Measurements from ENCODE around the gene RASGRP3.
"Not testable (repeated sequence)": the region's sequence is repeated elsewhere in the genome, so short reads cannot be mapped to it uniquely, and the experiment has no call there.

RASGRP3 gene

DNA sequence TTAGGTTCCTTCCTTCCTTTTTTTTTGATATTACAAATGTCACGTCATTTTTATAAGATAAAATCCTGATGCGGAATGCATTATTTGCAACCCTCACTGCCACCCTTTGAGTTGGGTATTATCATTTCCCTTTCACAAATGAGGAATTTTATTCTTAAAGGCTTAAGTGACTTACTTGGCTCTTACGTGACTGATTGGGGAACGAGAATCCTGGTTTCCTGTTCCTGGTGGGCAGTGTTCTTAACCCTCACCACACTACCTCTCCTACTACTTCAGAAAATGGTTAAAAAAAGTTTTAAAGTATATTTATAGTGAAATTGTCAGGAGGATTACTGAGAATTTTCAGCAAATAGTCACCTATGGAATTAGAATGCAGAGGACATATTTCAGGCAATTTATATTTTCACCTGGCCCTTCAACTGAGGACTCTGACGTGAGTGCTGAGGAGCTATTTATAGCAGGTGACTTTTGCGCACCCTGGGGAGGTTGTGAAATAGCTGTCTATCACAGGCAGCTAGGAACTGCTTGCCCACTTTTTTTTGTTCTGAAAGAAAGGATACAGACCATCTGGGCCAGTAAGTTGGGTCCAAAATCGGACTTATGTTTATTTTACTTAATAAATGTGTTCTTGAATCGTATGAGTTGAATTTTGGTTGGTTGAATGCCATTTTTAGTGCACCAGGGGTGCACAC is 18.7 kb upstream of the RASGRP3 start:
- DNase-seq, result no peak

DNA sequence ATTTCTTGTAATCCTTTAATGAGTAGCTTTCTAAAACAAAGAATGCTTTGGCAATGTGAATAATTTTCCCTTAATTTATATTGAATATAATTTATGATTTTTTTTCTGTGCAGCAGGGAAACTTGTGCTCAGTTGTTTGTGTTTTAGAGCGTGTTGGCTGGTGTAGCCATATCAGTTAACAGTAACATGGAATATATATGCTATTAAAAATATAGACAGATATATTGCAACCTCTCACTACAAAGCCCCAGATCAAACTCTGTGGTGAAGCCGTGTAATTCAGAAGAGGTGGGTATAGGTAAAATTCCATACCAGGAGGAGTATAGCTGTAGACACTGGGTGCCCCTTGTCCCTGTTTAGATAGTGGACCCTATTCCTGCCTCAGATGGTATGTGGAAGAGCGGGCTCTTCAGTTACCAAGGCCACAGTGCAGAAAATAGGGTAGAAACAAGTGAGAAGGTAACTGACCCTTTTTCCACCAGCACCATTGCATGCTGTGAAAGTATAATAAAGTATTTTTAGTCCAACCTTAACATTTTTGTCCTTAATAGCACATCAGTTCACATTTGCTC is 18.1 kb upstream of the RASGRP3 start:
- no peak for DNase-seq

DNA sequence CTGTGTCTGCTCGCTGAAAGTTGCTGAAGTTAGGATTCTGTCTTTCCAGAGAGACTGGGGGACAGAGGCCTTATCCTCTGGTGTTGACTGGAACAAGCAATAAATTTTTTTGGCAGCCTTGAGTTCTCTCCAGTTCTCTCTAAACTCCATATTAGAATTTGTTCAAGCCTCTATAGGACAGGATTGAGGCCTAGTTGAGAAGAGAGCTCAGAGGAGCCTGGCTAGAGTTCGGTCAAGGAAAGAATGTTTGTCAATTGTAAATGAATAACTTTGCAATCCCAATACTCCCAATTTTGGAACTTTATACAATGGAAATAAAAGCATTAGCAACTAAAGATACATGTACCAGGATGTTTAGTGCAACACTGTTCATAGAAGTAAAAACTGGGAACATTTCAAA is 16.7 kb upstream of the RASGRP3 start:
- no peak for DNase-seq

DNA sequence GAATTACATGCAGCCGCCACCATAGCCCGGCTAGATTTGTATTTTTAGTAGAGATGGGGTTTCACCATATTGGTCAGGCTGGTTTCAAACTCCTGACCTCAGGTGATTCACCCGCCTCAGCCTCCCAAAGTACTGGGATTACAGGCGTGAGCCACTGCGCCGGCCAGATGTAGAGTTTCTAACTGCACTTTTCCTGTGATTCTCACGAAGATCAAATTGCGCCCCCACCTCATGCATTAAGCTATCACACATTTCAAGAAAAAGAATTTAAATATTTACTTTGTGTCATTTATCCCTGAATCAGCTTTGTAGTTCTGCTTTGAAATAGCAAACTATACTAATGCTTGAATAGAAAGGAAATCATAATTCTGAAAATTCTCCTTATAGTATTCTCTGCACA is 13.9 kb upstream of the RASGRP3 start:
- DNase-seq, result not testable (repeated sequence)

DNA sequence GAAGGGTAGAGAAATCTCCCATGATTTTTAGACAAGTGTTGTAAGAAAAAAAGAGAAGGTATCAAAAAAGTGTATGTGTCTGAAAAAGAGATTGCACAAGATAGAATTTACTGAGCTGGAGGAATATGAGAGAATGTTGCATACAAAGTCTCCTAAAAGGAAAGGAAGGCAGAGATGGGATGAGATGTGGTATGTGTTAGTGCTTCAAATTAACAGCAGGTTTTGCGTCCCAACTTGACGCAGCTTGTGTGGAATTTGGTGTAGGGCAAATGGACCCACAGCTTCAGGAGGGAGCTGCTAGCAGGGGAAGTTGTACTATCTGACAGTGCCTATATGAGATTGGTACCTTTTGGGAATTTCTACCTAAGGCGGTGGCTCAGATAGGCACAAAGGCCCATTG is 9.0 kb upstream of the RASGRP3 start:
- no peak for DNase-seq

DNA sequence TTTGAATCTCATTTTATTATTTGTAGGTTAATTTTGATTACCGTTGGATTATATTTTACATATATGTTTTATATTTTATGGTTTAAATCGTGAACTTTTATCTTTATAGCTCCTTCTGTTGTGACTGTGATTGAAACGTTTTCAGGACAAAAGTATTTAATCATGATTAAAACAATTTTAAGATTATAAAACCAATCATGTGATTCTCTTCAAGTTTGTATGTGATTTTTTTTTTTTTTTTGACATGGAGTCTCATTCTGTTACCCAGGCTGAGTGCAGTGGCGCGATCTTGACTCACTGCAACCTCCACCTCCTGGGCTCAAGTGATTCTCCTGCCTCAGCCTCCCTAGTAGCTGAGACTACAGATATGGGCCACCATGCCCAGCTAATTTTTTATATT is 7.2 kb upstream of the RASGRP3 start:
- no peak for DNase-seq

DNA sequence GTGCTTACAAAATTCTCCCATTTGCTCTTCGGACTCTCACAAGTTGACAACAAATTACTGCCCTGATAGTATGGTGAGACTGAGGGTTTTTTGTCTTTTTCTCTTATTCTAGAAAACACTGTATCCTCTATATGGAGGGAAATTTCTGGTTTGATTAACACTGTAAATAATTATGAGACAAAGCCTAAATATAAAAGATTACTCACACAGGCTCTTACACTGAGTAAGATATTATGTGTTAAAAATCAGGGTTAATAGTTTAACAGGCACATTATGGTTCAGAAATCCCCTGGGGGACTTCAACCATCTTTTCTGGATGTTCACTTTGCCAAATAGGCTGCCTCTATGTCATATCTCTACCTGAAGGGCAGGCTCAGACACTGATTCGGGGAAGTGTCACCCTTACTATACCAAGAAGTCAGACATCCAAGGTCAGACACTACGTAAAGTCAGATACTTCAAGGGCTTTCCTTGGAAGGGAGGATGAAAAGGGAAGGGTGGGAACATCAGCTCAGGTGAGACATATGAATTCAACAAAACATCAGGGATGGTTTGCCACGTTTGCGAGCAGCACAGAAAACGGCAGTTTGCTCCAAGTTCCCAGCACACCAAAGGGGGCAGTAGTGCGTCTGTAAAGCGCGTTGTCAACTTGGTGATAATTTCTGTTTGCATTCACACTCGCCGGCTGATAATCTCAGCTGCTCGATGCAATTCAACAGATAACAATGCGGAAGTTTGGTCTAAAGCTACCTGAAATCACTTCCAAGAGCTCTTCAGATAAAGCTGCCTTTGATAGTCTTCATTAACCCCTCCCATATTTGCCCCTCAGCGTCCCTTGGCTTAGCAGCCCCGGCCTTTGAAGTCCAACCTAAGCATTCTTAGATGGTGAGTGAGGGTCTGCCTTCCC is 972 bp upstream of the RASGRP3 start:
- DNase-seq, result peak; percentile 74 to 81

DNA sequence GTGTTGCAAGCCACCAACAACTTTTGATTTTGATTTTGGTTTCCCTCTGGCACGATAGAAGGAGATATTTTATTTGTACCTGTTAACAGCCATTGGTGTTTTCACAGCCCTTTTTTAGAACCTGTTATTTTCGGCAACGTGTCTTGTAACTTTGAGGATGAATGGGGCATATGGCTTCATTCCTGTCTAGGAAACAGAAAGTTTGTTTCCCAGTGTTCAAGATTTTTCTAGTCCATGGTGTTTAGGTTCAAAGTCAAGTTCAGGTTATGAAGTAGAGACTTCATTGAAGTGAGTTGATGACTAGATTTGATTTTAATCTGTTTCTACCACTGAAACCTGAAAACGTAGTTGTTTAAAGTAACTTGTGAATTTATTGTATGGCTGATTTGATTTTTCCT is 343 bp downstream of the RASGRP3 start:
- no peak for DNase-seq

DNA sequence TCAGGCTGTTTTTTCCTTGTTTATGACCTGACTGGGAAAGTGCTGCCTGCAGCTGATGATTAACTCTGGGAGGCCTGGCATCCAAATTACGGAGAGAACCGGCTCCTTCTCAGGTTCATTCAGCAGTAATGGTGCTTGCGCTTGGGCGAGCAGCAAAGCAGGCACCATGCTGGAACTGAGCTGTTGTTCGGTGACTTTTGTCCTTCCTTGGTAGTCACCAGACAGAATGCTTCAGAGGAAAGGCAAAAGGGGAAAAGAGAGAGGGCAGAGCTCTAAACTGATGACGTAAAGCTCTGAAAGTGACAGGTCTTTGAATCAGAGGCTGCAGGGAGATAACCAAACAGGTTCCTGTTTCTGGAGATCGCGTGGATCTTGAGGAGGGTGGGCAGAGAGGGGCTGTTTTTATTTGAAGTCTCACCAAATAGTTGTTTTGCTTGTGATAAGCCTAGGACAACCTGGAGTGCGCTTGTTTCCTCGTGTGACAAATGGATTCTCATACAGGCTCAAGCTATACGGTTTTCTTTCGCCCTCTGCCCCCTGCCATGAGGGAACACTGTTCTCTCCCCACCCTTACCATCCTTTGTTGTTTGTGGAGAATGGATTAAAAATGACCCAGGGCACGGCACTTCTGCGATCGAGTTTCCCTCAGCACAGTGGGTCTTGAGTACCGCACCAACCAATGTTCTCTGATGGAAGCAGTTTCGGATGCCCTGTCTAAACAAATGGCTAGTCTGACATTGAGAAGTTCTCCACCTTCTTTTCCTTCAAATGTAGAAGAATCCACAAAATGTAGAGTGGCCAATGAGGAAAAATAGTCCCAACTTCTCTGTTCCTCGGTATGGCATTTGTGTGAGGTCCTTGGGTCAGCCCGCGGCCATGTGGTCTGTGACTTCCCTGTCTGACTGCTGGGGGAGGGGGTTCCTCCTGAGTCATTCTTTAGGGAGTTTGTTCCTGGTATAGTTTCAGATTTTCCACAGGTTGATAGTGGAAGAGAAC is 1.3 kb downstream of the RASGRP3 start:
- DNase-seq, result no peak

DNA sequence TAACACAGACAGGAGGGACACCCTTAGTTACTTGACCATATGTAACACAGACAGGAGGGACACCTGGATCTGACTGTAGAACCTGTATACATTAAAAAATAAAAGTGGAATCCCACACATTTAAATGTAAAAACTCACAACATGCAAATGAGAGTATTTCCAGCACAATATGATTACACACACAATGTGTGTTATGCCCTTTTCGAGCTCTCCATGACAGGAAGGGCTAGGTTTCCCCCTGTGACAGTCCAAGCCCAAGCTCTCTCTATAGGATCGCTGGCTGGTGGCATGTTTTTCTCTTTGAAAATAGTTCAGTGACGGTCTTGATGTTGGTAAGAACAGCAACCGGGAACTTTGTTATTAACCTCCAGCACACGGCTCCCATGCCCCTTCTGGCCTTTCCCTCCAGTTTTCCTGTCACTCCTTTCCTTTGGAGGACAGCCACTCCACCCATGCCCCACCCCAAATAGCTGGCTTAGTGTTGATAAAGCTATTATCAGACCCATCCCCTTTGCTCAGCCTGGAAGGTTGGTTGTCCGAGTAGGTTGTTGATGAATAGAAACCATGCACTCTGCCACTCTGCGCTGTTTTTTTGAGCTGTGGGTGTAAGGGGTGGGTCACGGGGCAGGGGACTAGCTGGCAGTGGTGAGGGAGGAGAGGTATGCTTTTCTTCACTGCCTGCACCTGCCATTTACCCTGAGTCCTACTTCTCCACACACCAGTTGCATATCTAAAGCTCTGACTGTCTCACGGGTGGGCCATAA is 2.7 kb downstream of the RASGRP3 start:
- DNase-seq, result no peak

DNA sequence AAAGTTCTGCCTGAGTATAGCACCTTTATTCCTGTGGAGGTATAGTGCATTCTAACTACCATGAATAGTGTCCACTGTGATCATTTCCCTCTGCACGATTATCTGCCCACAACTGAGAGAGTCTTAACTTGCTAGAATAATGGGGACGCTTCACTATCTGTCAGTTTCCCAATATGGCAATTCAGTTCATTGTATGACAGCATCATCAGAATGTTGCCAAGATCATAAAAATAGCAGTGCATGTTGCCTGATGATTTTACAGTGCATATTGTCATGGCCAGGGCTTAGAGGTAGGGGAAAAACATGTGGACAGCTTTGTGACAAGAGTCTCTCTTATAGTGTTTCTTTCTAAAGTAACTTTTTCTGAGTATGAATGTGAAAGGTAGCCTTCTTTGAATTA is 6.1 kb downstream of the RASGRP3 start:
- DNase-seq, result no peak

DNA sequence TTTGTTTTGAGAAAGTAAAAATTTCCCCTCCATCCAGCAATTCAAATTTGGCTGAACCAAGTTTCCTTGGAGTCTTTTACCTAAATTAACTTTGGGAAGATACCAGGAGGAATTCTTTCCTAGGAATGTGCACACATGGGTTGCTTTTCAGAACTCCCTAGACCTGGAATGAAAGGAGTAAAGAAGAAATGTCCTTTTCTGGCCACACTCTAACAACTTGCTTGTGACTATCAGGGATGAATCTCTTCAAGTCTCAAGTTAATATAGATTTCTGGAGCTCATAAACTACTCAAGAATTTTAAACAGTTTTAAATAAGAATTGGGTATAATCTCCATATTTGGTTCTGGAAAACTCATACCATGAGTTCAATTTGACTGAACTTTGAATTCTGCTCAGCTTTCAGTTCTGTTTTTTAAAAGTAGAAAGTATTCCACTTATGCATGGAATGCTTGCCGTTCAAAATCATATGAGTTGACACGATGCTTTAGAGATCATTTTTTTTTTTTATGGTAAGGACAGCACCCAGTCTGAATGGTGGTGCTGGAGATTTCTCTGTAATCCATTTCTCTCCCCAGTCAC is 7.7 kb downstream of the RASGRP3 start:
- DNase-seq, result no peak

DNA sequence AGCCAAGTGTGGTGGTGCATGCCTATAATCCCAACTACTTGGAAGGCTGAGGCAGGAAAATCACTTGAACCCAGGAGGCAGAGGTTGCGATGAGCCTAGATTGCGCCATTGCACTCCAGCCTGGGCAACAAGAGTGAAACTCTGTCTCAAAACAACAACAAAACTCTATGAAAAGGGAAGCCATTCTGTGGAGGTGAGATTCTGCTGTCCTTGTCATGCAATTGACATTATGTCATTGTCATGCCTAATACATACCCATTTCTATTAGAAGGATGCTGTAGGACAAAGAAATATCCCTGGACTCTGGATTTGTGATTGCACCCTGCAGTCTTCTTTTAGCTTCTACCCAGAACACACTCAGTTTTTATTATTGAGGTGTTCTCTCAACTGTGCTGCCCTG is 8.6 kb downstream of the RASGRP3 start:
- no peak for DNase-seq

DNA sequence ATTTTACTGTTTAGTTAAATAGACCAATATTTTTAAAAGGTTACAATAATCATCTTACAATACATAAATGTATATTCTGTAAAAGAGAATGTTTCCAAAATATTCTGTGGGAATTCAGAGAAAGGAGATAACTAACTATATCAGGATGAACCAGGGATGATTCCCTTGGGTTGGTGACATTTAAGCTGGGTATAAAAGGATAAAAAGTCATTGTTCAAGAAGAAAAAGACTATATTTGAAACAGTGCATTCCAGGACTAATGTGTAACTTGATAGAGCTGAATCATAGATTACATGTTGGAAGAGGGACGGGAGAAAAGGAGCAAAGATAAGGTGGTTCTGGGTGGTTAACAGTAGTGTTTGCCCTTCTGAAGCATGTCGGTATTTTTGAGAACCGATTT is 10.1 kb downstream of the RASGRP3 start:
- DNase-seq, result no peak

DNA sequence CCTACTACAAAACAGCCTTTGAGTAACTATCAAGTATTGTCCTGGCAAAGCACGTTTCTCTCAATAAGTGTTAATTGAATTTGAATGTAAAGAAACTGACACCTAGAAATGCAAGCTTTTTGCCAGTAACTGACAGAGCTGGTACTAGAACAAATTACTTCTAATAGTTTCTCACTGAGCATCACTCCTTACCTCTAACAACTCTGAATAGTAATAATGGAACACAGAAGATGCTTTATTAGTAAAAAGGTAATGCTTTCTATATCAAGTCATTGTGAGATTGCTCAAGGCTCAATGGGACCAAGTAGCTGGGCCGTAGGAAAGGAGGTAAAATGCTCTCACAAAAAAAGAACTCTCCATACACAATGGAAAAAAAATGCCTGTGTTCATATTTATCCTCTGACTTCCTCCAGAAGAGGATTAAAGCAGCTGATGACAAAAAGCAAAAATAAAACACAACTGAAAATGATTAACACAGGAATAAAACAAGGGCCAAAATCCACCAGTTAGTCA is 11.8 kb downstream of the RASGRP3 start:
- DNase-seq, result no peak

DNA sequence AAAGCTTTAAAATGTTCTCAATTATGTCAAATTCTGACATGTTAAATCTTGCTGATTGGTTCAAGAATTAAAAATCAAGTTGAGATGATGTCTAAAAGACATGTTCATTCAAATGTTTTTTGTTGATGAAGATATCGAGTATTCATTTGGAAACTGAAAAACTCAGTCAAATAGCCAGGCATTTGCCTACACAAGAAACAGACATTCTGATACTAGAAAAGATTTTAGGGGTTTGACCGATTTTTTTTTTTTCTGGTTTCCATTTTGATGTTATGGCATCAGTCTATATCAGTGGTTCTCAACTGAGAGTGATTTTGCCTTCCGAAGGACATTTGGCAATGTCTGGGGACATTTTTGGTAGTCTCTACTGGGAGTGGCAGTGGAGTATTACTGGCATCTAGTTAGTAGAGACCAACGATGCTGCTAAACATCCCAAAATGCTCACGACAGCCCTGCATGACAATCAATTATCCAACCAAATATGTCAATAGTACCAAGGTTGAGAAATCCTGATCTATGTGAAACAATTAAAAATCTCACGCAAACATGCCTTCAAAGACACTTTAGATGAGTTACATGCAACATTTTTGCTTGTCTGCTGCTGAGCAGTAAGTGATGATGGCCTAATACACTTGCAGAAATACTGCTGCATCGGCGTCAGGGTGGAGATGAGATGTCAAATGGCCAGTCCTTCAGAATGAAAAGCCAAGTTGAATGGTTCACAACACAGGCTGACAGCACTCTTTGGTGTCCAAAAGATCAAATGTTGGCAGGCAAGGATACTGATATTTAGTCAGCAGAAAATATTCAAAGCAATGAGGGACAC is 12.5 kb downstream of the RASGRP3 start:
- no peak for DNase-seq

DNA sequence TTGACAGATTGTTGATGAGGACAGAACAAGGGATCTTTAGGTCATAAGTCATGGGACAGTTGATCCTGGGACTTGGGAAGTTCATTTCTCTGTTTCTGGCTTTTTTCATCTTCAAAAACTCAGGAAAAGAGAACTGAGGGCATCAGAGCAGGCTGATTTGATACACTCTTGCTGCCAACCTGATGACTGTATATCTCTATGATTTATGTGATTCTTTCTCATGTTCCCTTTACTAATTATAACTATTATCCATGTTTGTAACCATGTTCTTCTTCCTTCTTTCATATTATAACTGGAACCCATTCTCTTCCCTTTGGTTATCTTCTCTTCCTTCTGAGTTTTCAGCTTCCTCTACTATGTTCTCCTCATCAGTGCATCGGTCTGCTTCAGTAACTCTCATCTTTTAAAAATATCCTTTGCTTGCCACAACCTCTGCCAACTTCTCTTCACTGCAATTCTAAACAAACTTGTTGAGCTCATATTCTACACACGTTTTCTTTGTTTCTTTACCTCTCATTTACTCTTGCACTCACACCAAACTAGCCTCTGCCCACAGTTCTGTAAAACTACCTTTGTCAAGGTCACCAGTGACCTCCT is 13.5 kb downstream of the RASGRP3 start:
- no peak for DNase-seq

DNA sequence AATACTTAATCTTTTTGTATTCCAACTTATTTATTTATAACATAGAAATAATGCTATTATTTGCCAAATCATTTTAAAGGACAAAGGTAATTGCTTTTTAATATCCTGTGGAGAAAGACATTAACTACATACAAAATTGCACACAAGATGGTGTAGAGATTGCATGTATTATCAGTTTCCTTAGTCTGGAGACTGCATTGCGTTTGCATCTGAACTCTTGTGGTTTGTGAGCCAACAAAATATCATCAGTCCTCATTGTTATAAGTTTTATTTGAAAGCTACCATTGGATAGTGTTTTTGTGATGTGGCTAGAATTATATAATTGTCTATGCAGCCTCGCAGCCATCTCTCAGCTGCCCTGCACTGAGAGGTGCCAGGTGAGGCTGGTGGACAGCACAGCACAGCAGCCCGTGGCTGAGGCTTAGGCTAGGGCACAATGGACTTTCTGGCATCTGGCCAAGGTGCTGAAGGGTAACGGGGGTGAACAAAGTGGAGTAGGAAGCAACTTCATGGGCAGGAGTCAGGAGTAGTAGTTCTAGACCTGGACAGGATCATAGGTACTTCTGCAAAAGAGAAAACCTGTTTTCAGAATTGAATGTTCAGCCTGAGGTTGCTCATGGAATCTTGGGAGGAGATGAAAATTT is 15.1 kb downstream of the RASGRP3 start:
- DNase-seq, result no peak

DNA sequence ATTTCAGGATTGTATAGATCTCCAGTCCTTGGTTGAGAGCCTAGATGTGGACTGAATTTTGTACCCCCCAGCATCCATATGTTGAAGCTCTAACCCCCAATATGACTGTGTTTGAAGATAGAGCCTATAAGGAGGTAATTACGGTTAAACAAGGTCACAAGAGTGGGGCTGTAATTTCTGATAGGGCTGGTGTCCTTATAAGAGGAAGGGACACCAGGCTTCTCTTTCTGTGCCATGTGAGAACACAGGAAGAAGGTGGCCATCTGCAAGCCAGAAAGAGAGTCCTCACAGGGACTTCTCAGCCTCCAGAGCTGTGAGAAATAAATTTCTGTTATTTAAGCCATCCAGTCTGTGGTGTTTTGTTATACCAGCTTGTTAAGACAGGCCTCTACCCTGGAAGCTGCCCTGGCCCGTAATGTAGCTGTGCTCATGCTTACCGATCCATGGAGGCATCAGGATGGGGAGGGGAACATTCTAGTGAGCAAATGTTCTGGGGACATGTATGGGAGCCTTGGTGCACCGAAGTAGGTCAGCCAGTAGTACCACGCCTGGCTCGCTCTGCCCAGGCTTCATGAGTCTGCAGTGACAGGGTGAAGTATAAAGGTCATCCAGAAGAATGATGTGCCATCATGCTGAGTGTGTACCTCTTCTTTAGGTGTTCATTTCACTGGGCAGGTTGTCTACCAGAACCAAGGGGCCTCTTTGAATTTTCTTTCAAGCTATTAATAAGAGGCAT is 16.1 kb downstream of the RASGRP3 start:
- no peak for DNase-seq
